Occipital lobe (tissue), 2 donors: ENCODE measurements around the gene MTG1. TPM values are rescaled to one million over a fixed set of nuclear protein-coding genes. Genes with fewer than 3 reads are reported as not detected.
"Not testable (repeated sequence)": the region's sequence is repeated elsewhere in the genome, so short reads cannot be mapped to it uniquely, and the experiment has no call there.

Experiments
- DNase-seq: peaks from one replicate; lab custom pipeline; 2025; lab: John Stamatoyannopoulos, UW
- total RNA-seq: library from RNA; depleted of rRNA; stranded (reverse); fragments of >200 nt; gene quantifications from one replicate; pipeline ENCODE4 v1.2.3, GENCODE V29; 2014

MTG1 gene
- total RNA-seq, 1 donor from 2014 or later: 14.8 TPM

- no peak for DNase-seq
Observed at GRCh38 chr10:133422807-133423771, 29.1 kb downstream of the MTG1 start.

- not testable (repeated sequence) for DNase-seq
Observed at GRCh38 chr10:133424102-133424501, 30.1 kb downstream of the MTG1 start.

- DNase-seq: not testable (repeated sequence)
Observed at GRCh38 chr10:133424601-133425000, 30.6 kb downstream of the MTG1 start, which contains the start of gene SPRN. SPRN (minus strand) TSS chr10:133424625; CDS start chr10:133423681, 944 bp downstream.

- not testable (repeated sequence) for DNase-seq
Observed at GRCh38 chr10:133429571-133429970, 35.6 kb downstream of the MTG1 start.

GRCh38 chr10:133431888-133432613, 38.1 kb downstream of the MTG1 start:
- not testable (repeated sequence) for DNase-seq

GRCh38 chr10:133432789-133433188, 38.8 kb downstream of the MTG1 start:
- DNase-seq: not testable (repeated sequence)

GRCh38 chr10:133438711-133439273, 44.8 kb downstream of the MTG1 start:
- no peak for DNase-seq

GRCh38 chr10:133439517-133440461, 45.8 kb downstream of the MTG1 start:
- no peak for DNase-seq

GRCh38 chr10:133440633-133441285, 46.8 kb downstream of the MTG1 start:
- no peak for DNase-seq

GRCh38 chr10:133441356-133441755, 47.4 kb downstream of the MTG1 start:
- not testable (repeated sequence) for DNase-seq

- DNase-seq: no peak
Observed at GRCh38 chr10:133441780-133442179, 47.8 kb downstream of the MTG1 start.

- no peak for DNase-seq
Observed at GRCh38 chr10:133442191-133442966, 48.4 kb downstream of the MTG1 start.

- DNase-seq: no peak
Observed at GRCh38 chr10:133442967-133443924, 49.3 kb downstream of the MTG1 start.

GRCh38 chr10:133444342-133445267, 50.6 kb downstream of the MTG1 start:
- no peak for DNase-seq

- no peak for DNase-seq
Observed at GRCh38 chr10:133445268-133445732, 51.3 kb downstream of the MTG1 start.

GRCh38 chr10:133445751-133446708, 52.1 kb downstream of the MTG1 start:
- DNase-seq: no peak
